Endothelial cell of umbilical vein (primary cell): ENCODE measurements around the gene SLC9A9. TPM values are rescaled to one million over a fixed set of nuclear protein-coding genes. Genes with fewer than 3 reads are reported as not detected.

Experiments
- BruUV-seq: library from RNA; stranded (reverse); fragments of 400-500 nt; replicated peaks from 2 replicates; lab custom pipeline; 2021; lab: Mats Ljungman, UMichigan
- CTCF ChIA-PET: fragments of 300-600, 350-600 bp; sonication (Branson Sonifier 250); formaldehyde crosslinking; loops from one replicate; lab custom pipeline; 2021; ENCODE audit warnings: antibody characterized with exemption, inconsistent platforms; lab: Charles Lee
- POLR2A ChIA-PET: fragments of 300-600, 350-600 bp; sonication (Branson Sonifier 250); formaldehyde crosslinking; loops from one replicate; lab custom pipeline; 2021; ENCODE audit warnings: antibody characterized with exemption, inconsistent platforms; lab: Charles Lee
- DNase-seq: peaks from one replicate; pipeline ENCODE4 v3.0.0-alpha.2; 2011; ENCODE audit warnings: low read depth, low spot score
- FAIRE-seq: peaks from 2 replicates; lab custom pipeline; 2011; peaks lifted over from hg19 to GRCh38; lab: Jason Lieb, UNC
- H2AFZ ChIP-seq: 2 replicates; pipeline ENCODE4 v1.6.0; 2012; ENCODE audit warnings: low read depth, low read length, control low read depth, inconsistent platforms
- H3K27ac ChIP-seq: 2 replicates; pipeline ENCODE4 v1.5.1; 2011; ENCODE audit warnings: low read depth, mild to moderate bottlenecking, control low read depth, low read length, moderate library complexity; ENCODE audit not compliant: insufficient read depth
- H3K27me3 ChIP-seq, 2 experiments: 2 replicates each; pipeline versions ENCODE4 v1.6.0 to v1.6.1; 2011; ENCODE audit warnings: low read length in 2 of 2, mixed read lengths in 1 of 2; ENCODE audit not compliant: control insufficient read depth in 2 of 2, insufficient read depth in 2 of 2
- H3K36me3 ChIP-seq, 2 experiments: 2 replicates in 1 of 2; 3 replicates in 1 of 2; pipeline ENCODE4 v1.5.1; 2011; ENCODE audit warnings: low read length in 2 of 2, mild to moderate bottlenecking in 1 of 2, moderate library complexity in 1 of 2; ENCODE audit not compliant: control insufficient read depth in 2 of 2, insufficient read depth in 2 of 2; ENCODE audit errors: extremely low read depth in 1 of 2
- H3K4me1 ChIP-seq: 3 replicates; pipeline ENCODE4 v1.5.1; 2011; ENCODE audit warnings: mild to moderate bottlenecking, low read length; ENCODE audit not compliant: control insufficient read depth, insufficient read depth; ENCODE audit errors: extremely low read depth
- H3K4me2 ChIP-seq: 2 replicates; pipeline ENCODE4 v1.6.1; 2011; ENCODE audit warnings: low read length, control low read depth, mixed read lengths; ENCODE audit not compliant: insufficient read depth
- H3K4me3 ChIP-seq, 3 experiments: fragments of 200-600 bp in 1 of 3; sonication (generic), shearing (Covaris generic) in 1 of 3; replicated peaks in 1 of 3; 2 replicates each; pipeline ENCODE4 v1.5.1; 2011 to 2016; ENCODE audit warnings: control low read depth in 3 of 3, low read length in 3 of 3, mild to moderate bottlenecking in 2 of 3, inconsistent platforms in 1 of 3, low read depth in 1 of 3, moderate library complexity in 1 of 3; ENCODE audit not compliant: insufficient read depth in 1 of 3
- H3K79me2 ChIP-seq: 2 replicates; pipeline ENCODE4 v1.6.0; 2012; ENCODE audit warnings: low read length, inconsistent platforms; ENCODE audit not compliant: control insufficient read depth, insufficient read depth
- H3K9ac ChIP-seq: replicated peaks from 2 replicates; pipeline ENCODE3; 2011; ENCODE audit warnings: low read length, control low read depth; ENCODE audit not compliant: insufficient read depth; ENCODE audit errors: extremely low read depth
- H3K9me1 ChIP-seq: replicated peaks from 3 replicates; pipeline ENCODE4 v1.6.0; 2011; ENCODE audit warnings: mild to moderate bottlenecking, low read length; ENCODE audit not compliant: control insufficient read depth, insufficient read depth; ENCODE audit errors: extremely low read depth
- H3K9me3 ChIP-seq: replicated peaks from 2 replicates; pipeline ENCODE4 v1.5.1; 2012; ENCODE audit warnings: low read length, inconsistent platforms; ENCODE audit not compliant: control insufficient read depth, insufficient read depth
- H4K20me1 ChIP-seq: replicated peaks from 2 replicates; pipeline ENCODE3; 2011; ENCODE audit warnings: mild to moderate bottlenecking, low read length; ENCODE audit not compliant: control insufficient read depth, insufficient read depth; ENCODE audit errors: extremely low read depth
- EZH2 ChIP-seq: IDR thresholded peaks from 2 replicates; pipeline ENCODE4 v1.6.1; 2012; ENCODE audit warnings: borderline replicate concordance, low read depth, mild to moderate bottlenecking, moderate library complexity, low read length, inconsistent platforms; ENCODE audit not compliant: severe bottlenecking
- FOS ChIP-seq: IDR thresholded peaks from 2 replicates; pipeline ENCODE4 v1.6.1; 2011; ENCODE audit warnings: mild to moderate bottlenecking, low read length, moderate library complexity, borderline replicate concordance; ENCODE audit not compliant: insufficient read depth
- GATA2 ChIP-seq: IDR thresholded peaks from 2 replicates; pipeline ENCODE4 v1.7.0; 2011; ENCODE audit warnings: low read depth, mild to moderate bottlenecking, moderate library complexity, mixed read lengths, low read length; ENCODE audit not compliant: insufficient read length, insufficient read depth
- JUN ChIP-seq: IDR thresholded peaks from 2 replicates; pipeline ENCODE4 v1.6.1; 2011; ENCODE audit warnings: borderline replicate concordance, low read depth; ENCODE audit not compliant: insufficient read length, insufficient read depth
- MYC ChIP-seq: IDR thresholded peaks from one replicate; pipeline ENCODE4 v1.6.1; 2011; ENCODE audit warnings: mild to moderate bottlenecking, low read depth, low read length
- POLR2AphosphoS5 ChIP-seq: IDR thresholded peaks from 2 replicates; pipeline ENCODE4 v1.6.1; 2012; ENCODE audit warnings: low read depth, mild to moderate bottlenecking, control low read depth, low read length, moderate library complexity; ENCODE audit not compliant: insufficient read depth
- dilution Hi-C: fragments of 300-500 bp; cut with MboI; formaldehyde crosslinking; loops from one replicate; pipeline ENCODE4 v1.15.0; 2019; ENCODE audit warnings: low sequenced_read_pairs; ENCODE audit not compliant: extremely low pct_ligation_motif_present
- intact Hi-C: fragments of 100-400 bp; cut with micrococcal nuclease; formaldehyde crosslinking; loops from one replicate; pipeline ENCODE4 v1.10.0; 2022
- polyA plus RNA-seq, 4 experiments: library from polyadenylated mRNA; depleted of rRNA in 3 of 4; stranded (reverse) in 3 of 4; unstranded in 1 of 4; fragments of >200 nt; gene quantifications; 2 replicates each; pipeline versions ENCODE4 v1.2.1 to v1.2.3, GENCODE V29; 2011 to 2012; ENCODE audit warnings: missing spikeins in 1 of 4
- total RNA-seq: library from RNA; stranded (reverse); gene quantifications from 2 replicates; pipeline ENCODE4 v1.2.3, GENCODE V29; 2021
- TF ChIP-seq, protein P1 (sequence below), 2 donors: IDR thresholded peaks; 1 replicate in 1 of 2; 2 replicates in 1 of 2; pipeline ENCODE4 v1.5.1; 2011; ENCODE audit warnings: low read length in 2 of 2, mild to moderate bottlenecking in 2 of 2, moderate library complexity in 2 of 2, control low read depth in 1 of 2, inconsistent platforms in 1 of 2, low read depth in 1 of 2; ENCODE audit not compliant: insufficient read depth in 1 of 2; ENCODE audit errors: extremely low read depth in 1 of 2

The SLC9A9 gene
- total and polyA plus RNA-seq, 2 donors (not counting 3 experiments of a cell fraction or from before 2014, with no cell fraction given), result 1.5 to 1.8 TPM

DNA sequence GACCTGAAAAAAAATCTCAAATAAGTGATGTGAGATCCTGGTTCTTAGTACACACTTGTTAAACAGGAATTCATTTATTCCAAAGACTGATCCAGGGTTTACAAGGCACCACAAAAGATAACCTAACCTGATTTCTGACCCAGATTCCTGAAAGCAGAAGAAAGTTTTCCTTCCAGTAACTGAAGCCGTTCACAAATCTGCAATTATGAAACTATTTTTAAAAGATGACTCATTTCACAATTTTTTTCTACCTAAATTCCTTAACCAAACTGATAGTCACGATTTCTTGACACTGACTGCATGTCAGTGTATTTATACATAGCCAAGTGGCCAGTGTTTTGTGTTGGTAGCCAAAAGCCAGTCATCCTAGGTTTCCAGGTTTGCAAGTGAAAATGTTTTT lies 17.1 kb downstream of the SLC9A9 start:
- Histone ChIP-seq H2AFZ (peak overlapping the region; percentile 83), H3K9me3 (no peaks in the 10 kb centered on the region), H3K4me2 (peak overlapping the region; percentile 87), H3K4me3 (no peak overlapping the region), H3K27ac (peak overlapping the region; percentile 67), H3K9ac (no peak overlapping the region), H3K36me3 (no peaks in the 10 kb centered on the region), H3K4me1 (peaks cover 17% of the 10 kb centered on the region), H3K79me2 (no peaks in the 10 kb centered on the region), H3K9me1 (no peaks in the 10 kb centered on the region), H4K20me1 (no peaks in the 10 kb centered on the region), H3K27me3 (no peaks in the 10 kb centered on the region)
- CTCF ChIA-PET, result interaction anchor here (1.2 to 1.5 kb wide), 3 partner anchors 11 to 18 kb away, joined by 3 read pairs; partner anchors contain the start of gene SLC9A9
- no peak for FAIRE-seq
- BruUV-seq, result no TSS peak
- intact Hi-C loops (loop anchor here (2.0 kb wide), 1 partner anchor 18 kb away; the partner anchor contains the start of gene SLC9A9), dilution Hi-C loops (no loop called here)
- TF ChIP-seq FOS, result peak; percentile 24
- TF ChIP-seq JUN, result peak; percentile 52
- TF ChIP-seq MYC, result no peak
- TF ChIP-seq POLR2AphosphoS5, result no peak
- POLR2A ChIA-PET, result no interaction called here
- DNase-seq, result peak; percentile 72

DNA sequence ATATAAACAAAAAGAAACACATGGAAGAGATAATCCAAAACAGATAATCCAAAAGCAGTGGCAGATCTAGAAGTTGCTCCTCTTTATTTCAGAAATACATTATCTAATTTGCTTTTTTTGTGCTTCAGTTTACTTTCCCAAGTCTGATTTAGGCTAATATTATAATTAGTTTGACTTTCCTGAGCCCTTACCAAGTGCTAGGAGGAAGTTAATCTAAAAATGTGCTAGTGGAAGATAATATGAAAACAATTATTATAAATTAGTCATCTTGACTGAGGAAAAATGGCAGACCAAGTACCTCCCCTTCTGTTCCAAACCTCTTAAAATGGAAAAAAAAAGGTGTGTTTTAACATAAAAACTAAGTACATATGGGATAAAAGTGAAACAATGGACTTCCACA lies 17.5 kb downstream of the SLC9A9 start:
- BruUV-seq, result no TSS peak
- no peak overlapping the region for H3K4me3 ChIP-seq
- FAIRE-seq, result no peak

More for the DNA sequence above, 17.5 kb downstream of the SLC9A9 start:
- Histone ChIP-seq H3K27ac (peak overlapping the region; percentile 67), H2AFZ (peak overlapping the region; percentile 83), H3K4me1 (peaks cover 17% of the 10 kb centered on the region), H3K9ac (no peak overlapping the region), H3K9me1 (no peaks in the 10 kb centered on the region), H4K20me1 (no peaks in the 10 kb centered on the region), H3K79me2 (no peaks in the 10 kb centered on the region), H3K4me2 (peak overlapping the region; percentile 87), H3K36me3 (no peaks in the 10 kb centered on the region), H3K27me3 (no peaks in the 10 kb centered on the region), H3K9me3 (no peaks in the 10 kb centered on the region)
- intact Hi-C loops, result loop anchor here (2.0 kb wide), 1 partner anchor 18 kb away; the partner anchor contains the start of gene SLC9A9
- DNase-seq, result no peak
- ChIA-PET POLR2A (no interaction called here), CTCF (interaction anchor here (1.2 to 1.5 kb wide), 3 partner anchors 12 to 18 kb away, joined by 3 read pairs; partner anchors contain the start of gene SLC9A9)
- no peak for TF ChIP-seq POLR2AphosphoS5
- TF ChIP-seq GATA2, result no peak
- TF ChIP-seq JUN, result no peak
- TF ChIP-seq EZH2, result no peak
- TF ChIP-seq, protein P1, sequence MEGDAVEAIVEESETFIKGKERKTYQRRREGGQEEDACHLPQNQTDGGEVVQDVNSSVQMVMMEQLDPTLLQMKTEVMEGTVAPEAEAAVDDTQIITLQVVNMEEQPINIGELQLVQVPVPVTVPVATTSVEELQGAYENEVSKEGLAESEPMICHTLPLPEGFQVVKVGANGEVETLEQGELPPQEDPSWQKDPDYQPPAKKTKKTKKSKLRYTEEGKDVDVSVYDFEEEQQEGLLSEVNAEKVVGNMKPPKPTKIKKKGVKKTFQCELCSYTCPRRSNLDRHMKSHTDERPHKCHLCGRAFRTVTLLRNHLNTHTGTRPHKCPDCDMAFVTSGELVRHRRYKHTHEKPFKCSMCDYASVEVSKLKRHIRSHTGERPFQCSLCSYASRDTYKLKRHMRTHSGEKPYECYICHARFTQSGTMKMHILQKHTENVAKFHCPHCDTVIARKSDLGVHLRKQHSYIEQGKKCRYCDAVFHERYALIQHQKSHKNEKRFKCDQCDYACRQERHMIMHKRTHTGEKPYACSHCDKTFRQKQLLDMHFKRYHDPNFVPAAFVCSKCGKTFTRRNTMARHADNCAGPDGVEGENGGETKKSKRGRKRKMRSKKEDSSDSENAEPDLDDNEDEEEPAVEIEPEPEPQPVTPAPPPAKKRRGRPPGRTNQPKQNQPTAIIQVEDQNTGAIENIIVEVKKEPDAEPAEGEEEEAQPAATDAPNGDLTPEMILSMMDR (IDR thresholded peaks at IDR 0.05; ENCODE audit: extremely low read depth in 1 of 2, insufficient read depth in 1 of 2, low read depth in 1 of 2, low read length in 2 of 2), result no peak
- dilution Hi-C loops, result no loop called here
